GM12891 (cell line): ENCODE results near the gene MAB21L4.

ENCODE experiments used
- DNase-seq: peaks from one replicate; pipeline ENCODE4 v3.0.0; 2011; ENCODE audit warnings: low spot score; ENCODE audit not compliant: insufficient read length
- FAIRE-seq: peaks from 2 replicates; lab custom pipeline; 2011; peaks lifted over from hg19 to GRCh38; lab: Jason Lieb, UNC
- PAX5 ChIP-seq: IDR thresholded peaks from 2 replicates; pipeline ENCODE4 v1.6.1; 2011; ENCODE audit warnings: low read length, moderate library complexity, mild to moderate bottlenecking; ENCODE audit not compliant: insufficient read depth, severe bottlenecking
- POLR2A ChIP-seq: IDR thresholded peaks from 2 replicates; pipeline ENCODE4 v1.6.1; 2011; ENCODE audit warnings: low read depth, low read length, control low read depth
- POLR2AphosphoS5 ChIP-seq: IDR thresholded peaks from 2 replicates; pipeline ENCODE4 v1.6.1; 2011; ENCODE audit warnings: low read depth, low read length, control low read depth
- POU2F2 ChIP-seq: IDR thresholded peaks from 2 replicates; pipeline ENCODE4 v1.6.1; 2011; ENCODE audit warnings: low read depth, mild to moderate bottlenecking, control low read depth, low read length, moderate library complexity
- SPI1 ChIP-seq: IDR thresholded peaks from 2 replicates; pipeline ENCODE4 v1.6.1; 2011; ENCODE audit warnings: low read depth, low read length, control low read depth
- TAF1 ChIP-seq: IDR thresholded peaks from 2 replicates; pipeline ENCODE4 v1.6.1; 2011; ENCODE audit warnings: low read depth, low read length, control low read depth

The MAB21L4 gene

GRCh38 chr2:240896871-240897692, 1.1 kb upstream of the MAB21L4 start:
- FAIRE-seq (no peak), DNase-seq (no peak)
- TF ChIP-seq POLR2AphosphoS5 = no peak
- no peak for TF ChIP-seq SPI1
- TF ChIP-seq TAF1 = no peak
- no peak for TF ChIP-seq POLR2A
- no peak for TF ChIP-seq POU2F2
- no peak for TF ChIP-seq PAX5

GRCh38 chr2:240896394-240896793, 438 bp upstream of the MAB21L4 start:
- TF ChIP-seq POLR2AphosphoS5 (no peak), PAX5 (no peak), TAF1 (no peak), POU2F2 (no peak), POLR2A (no peak), SPI1 (no peak)
- FAIRE-seq = no peak
- DNase-seq = no peak

- FAIRE-seq = no peak
- TF ChIP-seq POLR2A = no peak
- no peak for TF ChIP-seq TAF1
- no peak for TF ChIP-seq POU2F2
- TF ChIP-seq PAX5 = no peak
- TF ChIP-seq SPI1 = no peak
- no peak for TF ChIP-seq POLR2AphosphoS5
- no peak for DNase-seq
These were observed 959 bp downstream of the MAB21L4 start for GRCh38 chr2:240894836-240895558.

- no peak for FAIRE-seq
- TF ChIP-seq POLR2A (no peak), PAX5 (no peak), TAF1 (no peak), POU2F2 (no peak), POLR2AphosphoS5 (no peak), SPI1 (no peak)
- no peak for DNase-seq
These were observed 1.9 kb downstream of the MAB21L4 start for GRCh38 chr2:240894006-240894405.

- DNase-seq (no peak), FAIRE-seq (no peak)
- no peak for TF ChIP-seq TAF1
- TF ChIP-seq POLR2AphosphoS5 = no peak
- no peak for TF ChIP-seq POLR2A
- TF ChIP-seq PAX5 = no peak
These were observed 2.6 kb downstream of the MAB21L4 start for GRCh38 chr2:240893363-240893844.

GRCh38 chr2:240892925-240893324, 3.0 kb downstream of the MAB21L4 start:
- FAIRE-seq (no peak), DNase-seq (no peak)
- TF ChIP-seq SPI1 (no peak), POLR2A (no peak), POLR2AphosphoS5 (no peak), PAX5 (no peak), POU2F2 (no peak), TAF1 (no peak)

GRCh38 chr2:240892356-240892755, 3.6 kb downstream of the MAB21L4 start:
- DNase-seq (no peak), FAIRE-seq (no peak)
- TF ChIP-seq PAX5 (no peak), SPI1 (no peak), POLR2A (no peak), POU2F2 (no peak), TAF1 (no peak), POLR2AphosphoS5 (no peak)

GRCh38 chr2:240891492-240892340, 4.2 kb downstream of the MAB21L4 start:
- no peak for DNase-seq
- no peak for FAIRE-seq
- TF ChIP-seq POLR2AphosphoS5 (no peak), PAX5 (no peak)

- no peak for DNase-seq
- TF ChIP-seq POLR2A (no peak), POLR2AphosphoS5 (no peak), TAF1 (no peak), SPI1 (no peak), POU2F2 (no peak), PAX5 (no peak)
- no peak for FAIRE-seq
These were observed 5.3 kb downstream of the MAB21L4 start for GRCh38 chr2:240890691-240891090.
